Activated T-cell treated with anti-CD3 and anti-CD28 coated beads, Interleukin-2, amount 50 U/mL, for 72 hours (primary cell): Measurements from ENCODE around the gene GRHL3. TPM values are rescaled to one million over a fixed set of nuclear protein-coding genes. Genes with fewer than 3 reads are reported as not detected.
A peak's percentile ranks its signal among the peaks of the same experiment; 100 is the strongest.

ENCODE experiments used
- ATAC-seq, 2 donors: fragments of 150-1000 bp; cut with Tn5 transposase; replicated peaks in 1 of 2; 2 replicates each; pipeline ENCODE4 v1.10.0; 2021; ENCODE audit warnings: moderate library complexity in 2 of 2, mild to moderate bottlenecking in 1 of 2
- DNase-seq, 2 donors: peaks; one replicate each; pipeline ENCODE4 v3.0.0; 2021 to 2022; ENCODE audit warnings: mixed read lengths in 1 of 2
- H3K27ac Mint-ChIP-seq: one replicate; pipeline ENCODE4 v1.8.0; 2022; ENCODE audit warnings: mild to moderate bottlenecking, moderate library complexity, mixed read lengths
- H3K27me3 Mint-ChIP-seq: one replicate; pipeline ENCODE4 v1.8.0; 2022; ENCODE audit warnings: low read depth, mixed read lengths
- H3K36me3 Mint-ChIP-seq, 2 donors: one replicate each; pipeline ENCODE4 v1.8.0; 2022; ENCODE audit warnings: mixed read lengths in 2 of 2, mild to moderate bottlenecking in 1 of 2; ENCODE audit not compliant: insufficient read depth in 2 of 2
- H3K4me1 Mint-ChIP-seq: one replicate; pipeline ENCODE4 v1.8.0; 2022; ENCODE audit warnings: low read depth, mixed read lengths
- H3K4me3 Mint-ChIP-seq, 2 donors: one replicate each; pipeline ENCODE4 v1.8.0; 2022; ENCODE audit warnings: mild to moderate bottlenecking in 2 of 2, mixed read lengths in 2 of 2, moderate library complexity in 2 of 2
- H3K9me3 Mint-ChIP-seq, 2 donors: one replicate each; pipeline ENCODE4 v1.8.0; 2022; ENCODE audit warnings: mixed read lengths in 2 of 2
- total RNA-seq, 2 donors: library from RNA; stranded (reverse); gene quantifications; one replicate each; pipeline ENCODE4 v1.2.3, GENCODE V29; 2022

GRHL3 gene
- total RNA-seq, 2 donors from 2014 or later, result 0.28 to 2.0 TPM

DNA sequence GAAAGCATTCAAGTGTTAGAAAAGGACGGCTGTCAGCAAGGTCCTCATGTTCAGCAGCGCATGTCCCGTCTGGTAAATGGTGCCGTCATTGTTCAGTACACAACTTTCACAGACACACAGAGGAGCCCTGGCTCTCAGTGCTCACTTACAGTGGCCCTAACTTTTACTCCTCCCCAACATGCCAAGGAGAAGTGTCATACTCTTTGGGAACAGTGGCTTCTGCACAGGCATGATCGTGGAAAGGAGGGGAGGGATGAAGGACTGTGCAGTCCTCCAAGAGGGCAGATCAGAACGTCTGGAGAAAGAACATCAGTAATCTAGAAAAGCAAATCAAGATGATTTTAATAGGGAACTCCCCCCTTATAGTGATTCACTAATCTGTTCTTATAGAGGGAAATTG lies 3.8 kb upstream of the GRHL3 start:
- Mint-ChIP-seq H3K9me3 (no peaks in the 10 kb centered on the region), H3K4me1 (peaks cover 33% of the 10 kb centered on the region), H3K27me3 (peaks cover 53% of the 10 kb centered on the region), H3K4me3 (no peak overlapping the region), H3K36me3 (no peaks in the 10 kb centered on the region), H3K27ac (no peak overlapping the region)
- DNase-seq (no peak), ATAC-seq (no peak)

DNA sequence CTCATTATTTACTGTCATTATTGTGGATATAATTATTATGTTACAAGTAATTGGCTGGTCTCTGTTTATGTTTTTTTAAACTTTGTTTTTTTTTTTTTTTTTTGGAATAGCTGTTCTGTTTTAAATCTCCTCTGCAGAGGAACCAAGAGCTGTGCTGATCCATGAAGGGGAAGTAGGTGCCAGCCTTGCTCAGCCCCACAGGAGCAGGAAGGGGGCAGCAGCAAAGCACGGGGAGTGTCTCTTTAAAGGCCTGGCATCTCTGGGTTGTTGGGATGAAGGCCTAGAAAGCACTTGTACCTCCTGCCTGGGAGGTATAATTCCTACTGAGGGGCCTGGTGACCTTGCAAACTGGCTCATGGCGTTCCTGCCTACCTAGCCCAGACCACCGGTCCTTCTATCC lies 2.5 kb upstream of the GRHL3 start:
- H3K4me3 Mint-ChIP-seq, result no peak overlapping the region

DNA sequence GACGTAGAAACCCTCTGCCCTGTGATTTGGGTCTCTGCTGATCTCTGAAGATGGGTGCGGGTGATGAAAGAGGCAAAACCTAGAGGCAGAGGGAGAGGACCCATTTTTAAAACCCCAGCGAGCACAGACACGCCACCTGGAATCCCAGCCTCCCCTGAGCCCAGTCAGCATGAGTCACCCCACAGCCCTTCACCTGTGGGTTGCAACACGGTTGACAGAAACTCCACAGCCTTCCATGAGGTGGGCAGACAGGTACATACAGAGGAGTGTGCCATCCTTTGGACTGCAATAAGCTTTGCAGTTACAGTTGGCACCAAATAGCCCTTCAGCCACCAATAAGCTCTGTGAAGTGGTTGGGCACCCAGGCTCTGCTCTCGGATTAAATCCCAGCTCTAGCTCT lies 2.1 kb upstream of the GRHL3 start:
- H3K4me1 Mint-ChIP-seq, result peaks cover 49% of the 10 kb centered on the region
- H3K27ac Mint-ChIP-seq, result no peak overlapping the region
- H3K27me3 Mint-ChIP-seq, result peaks cover 65% of the 10 kb centered on the region
- DNase-seq (peak in 1 of 2 donors; percentile 17), ATAC-seq (no peak)
- no peak overlapping the region for H3K4me3 Mint-ChIP-seq
- no peaks in the 10 kb centered on the region for H3K9me3 Mint-ChIP-seq
- H3K36me3 Mint-ChIP-seq, result no peaks in the 10 kb centered on the region

More for the DNA sequence above, 2.5 kb upstream of the GRHL3 start:
- H3K27me3 Mint-ChIP-seq, result peaks cover 63% of the 10 kb centered on the region
- DNase-seq, result no peak
- no peak overlapping the region for H3K27ac Mint-ChIP-seq
- ATAC-seq, result no peak
- peaks cover 46% of the 10 kb centered on the region for H3K4me1 Mint-ChIP-seq
- H3K36me3 Mint-ChIP-seq, result no peaks in the 10 kb centered on the region
- H3K9me3 Mint-ChIP-seq, result no peaks in the 10 kb centered on the region

DNA sequence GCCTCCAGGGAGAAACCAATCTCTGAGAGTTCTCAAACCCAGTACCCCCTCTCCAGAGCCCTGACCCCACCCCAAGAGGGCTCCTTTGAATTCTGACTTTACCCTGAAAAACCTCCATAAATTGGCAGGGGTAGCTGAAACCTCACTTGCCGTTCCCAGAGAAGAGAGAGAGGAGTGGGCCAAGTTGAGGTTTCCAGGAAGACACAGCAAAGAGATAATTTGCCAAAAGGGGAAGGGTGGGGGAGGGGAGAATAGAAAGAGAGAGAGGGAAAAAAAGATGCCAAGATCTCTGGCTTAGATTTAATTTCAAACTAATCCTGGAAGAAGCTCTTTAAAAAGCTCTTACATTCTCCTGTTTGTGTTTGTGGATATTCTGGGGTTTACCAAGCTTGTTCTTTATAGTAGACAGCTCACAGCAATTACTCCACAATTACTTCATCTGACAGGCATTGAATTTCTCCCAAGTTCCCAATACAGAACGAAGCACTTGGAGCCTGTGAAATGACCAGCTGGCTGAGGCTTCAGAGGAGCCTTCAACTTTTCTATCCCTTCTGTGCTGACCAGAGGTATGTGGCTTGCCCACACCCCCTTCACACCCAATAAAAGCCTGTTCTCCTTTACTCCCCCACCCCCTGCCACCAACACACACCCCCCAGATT lies 1.1 kb upstream of the GRHL3 start:
- Mint-ChIP-seq H3K4me3 (no peak overlapping the region), H3K4me1 (peaks cover 53% of the 10 kb centered on the region), H3K9me3 (no peaks in the 10 kb centered on the region), H3K36me3 (no peaks in the 10 kb centered on the region), H3K27ac (no peak overlapping the region), H3K27me3 (peaks cover 73% of the 10 kb centered on the region)
- ATAC-seq (no peak), DNase-seq (no peak)

DNA sequence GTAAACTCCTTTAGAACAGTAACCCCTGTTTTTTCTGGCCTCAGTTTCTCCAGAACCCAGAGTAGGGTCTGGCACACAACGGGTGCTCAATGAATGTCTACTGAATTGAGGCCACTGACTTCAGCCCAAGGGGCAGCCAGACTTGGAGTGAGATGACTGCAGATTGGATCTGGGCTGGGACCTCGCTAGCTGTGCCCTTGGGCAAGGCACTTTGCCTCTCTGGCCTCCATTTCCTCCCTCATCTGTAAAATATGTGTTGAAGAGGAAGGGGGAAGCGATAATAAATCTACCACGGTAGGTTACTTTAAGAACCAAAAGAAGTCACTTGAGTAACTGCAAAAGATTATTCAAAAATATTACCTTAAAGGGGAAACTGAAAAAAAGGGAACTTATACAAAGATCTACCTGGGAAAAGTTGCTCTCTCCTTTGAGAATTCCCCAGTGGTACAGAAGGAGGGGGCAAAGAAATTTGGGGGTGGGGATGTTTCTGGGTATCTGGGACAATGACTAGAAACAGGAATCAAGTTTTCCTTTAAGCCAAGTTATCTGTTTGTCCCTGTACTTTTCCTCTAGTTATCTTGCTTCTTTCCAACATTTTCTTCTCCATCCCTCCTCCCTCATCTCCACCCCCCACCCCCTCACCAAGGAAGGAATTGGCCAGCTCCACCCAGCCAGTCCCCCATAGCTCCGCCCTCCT lies 394 bp upstream of the GRHL3 start:
- Mint-ChIP-seq H3K9me3 (no peaks in the 10 kb centered on the region), H3K4me3 (peak overlapping the region in 1 of 2 donors; percentile 79), H3K27me3 (peaks cover 80% of the 10 kb centered on the region)

DNA sequence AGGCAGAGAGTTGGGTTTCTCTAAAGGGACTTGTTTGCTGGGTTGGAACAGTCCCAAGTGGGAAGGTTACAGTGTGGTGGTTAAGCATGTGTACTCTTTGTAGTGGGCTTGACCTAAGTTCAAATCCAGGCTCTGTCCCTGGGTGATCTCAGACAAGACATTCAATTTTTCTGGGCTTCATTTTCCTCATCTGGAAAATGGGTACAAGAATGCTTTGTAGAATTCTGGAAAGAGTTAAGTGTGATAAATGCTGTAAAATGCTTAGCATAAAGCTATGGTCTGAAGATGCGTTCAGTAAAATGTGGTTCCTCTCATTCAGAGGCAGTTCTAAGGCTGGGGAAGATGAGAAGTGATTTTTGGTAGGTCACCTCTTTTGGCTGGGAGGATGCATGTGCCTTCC lies 805 bp downstream of the GRHL3 start:
- Mint-ChIP-seq H3K27me3 (peaks cover 82% of the 10 kb centered on the region), H3K4me3 (peak overlapping the region; percentile 53 to 79), H3K4me1 (peaks cover 53% of the 10 kb centered on the region), H3K27ac (no peak overlapping the region), H3K9me3 (no peaks in the 10 kb centered on the region), H3K36me3 (no peaks in the 10 kb centered on the region)
- DNase-seq (no peak), ATAC-seq (no peak)

More for the DNA sequence above, 394 bp upstream of the GRHL3 start:
- Mint-ChIP-seq H3K36me3 (no peaks in the 10 kb centered on the region), H3K4me1 (peaks cover 53% of the 10 kb centered on the region), H3K27ac (no peak overlapping the region)
- ATAC-seq (no peak), DNase-seq (no peak)

DNA sequence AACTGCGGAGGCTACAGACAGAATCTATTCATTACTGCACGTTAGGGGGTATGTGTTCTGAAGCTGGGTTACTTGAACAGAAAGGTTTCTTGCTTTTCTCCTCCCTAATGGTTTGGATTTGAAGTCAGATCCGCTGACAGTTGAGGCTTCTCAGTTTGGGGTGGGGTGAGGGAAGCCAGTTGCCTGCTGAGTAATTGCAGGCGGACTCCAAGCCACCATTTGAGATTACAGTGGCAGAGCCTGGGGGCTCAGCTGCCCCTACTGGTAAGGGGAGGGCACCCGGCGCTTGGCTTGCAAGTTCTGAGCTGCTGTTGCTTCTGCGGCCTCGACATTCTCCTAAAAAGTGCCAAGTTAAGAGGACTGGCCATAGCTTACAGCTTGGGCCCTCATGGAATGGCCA lies 2.0 kb downstream of the GRHL3 start:
- ATAC-seq (peak; percentile 20 to 33), DNase-seq (peak; percentile 28 to 49)
- Mint-ChIP-seq H3K4me1 (peaks cover 53% of the 10 kb centered on the region), H3K27ac (no peak overlapping the region), H3K9me3 (no peaks in the 10 kb centered on the region), H3K4me3 (peak overlapping the region; percentile 93 to 94), H3K36me3 (no peaks in the 10 kb centered on the region), H3K27me3 (peaks cover 83% of the 10 kb centered on the region)

DNA sequence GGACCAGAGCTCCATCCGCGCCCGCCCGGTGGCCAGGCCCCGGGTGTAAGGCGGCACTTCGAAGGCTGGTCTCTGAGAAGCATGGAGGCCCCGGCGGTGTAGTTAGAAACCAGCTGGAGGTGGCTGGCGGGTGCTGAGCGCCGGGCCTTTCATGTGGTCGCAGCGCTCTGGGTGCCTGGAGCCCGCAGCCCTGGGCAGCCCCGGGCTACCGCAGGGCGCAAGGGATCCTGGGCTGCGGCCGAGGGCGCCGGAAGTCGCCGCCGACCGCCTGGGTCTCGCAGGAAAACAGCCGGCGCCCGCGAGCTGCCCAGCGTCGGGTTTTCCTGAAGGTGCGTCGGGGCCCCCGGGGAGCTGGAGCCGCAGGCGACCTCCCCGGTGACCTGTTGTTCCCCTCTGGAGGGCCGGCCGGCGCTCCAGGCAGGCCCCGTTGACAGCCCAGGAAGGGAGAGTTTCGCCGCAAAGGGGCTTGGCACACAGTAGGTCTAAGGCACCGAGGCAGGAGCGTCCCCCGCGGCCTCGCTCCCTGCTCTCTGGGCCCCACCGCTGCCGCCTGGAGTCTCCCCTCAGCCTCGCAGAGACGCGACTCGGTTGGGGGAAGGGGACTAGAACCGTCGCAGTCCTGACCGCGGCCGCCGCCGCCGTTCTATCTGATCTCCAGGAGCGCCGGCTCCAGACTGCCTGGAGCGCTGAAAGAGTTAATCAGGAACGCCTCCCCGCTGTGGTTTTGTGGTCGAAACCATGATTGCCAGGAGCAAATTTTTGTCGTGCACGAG lies 2.7 kb downstream of the GRHL3 start:
- peak; percentile 86 to 87 for DNase-seq
- ATAC-seq, result peak; percentile 86 to 94
- H3K4me1 Mint-ChIP-seq, result peaks cover 53% of the 10 kb centered on the region
- no peaks in the 10 kb centered on the region for H3K9me3 Mint-ChIP-seq
- peak overlapping the region; percentile 93 to 94 for H3K4me3 Mint-ChIP-seq
- no peak overlapping the region for H3K27ac Mint-ChIP-seq
- no peaks in the 10 kb centered on the region for H3K36me3 Mint-ChIP-seq
- peaks cover 84% of the 10 kb centered on the region for H3K27me3 Mint-ChIP-seq

DNA sequence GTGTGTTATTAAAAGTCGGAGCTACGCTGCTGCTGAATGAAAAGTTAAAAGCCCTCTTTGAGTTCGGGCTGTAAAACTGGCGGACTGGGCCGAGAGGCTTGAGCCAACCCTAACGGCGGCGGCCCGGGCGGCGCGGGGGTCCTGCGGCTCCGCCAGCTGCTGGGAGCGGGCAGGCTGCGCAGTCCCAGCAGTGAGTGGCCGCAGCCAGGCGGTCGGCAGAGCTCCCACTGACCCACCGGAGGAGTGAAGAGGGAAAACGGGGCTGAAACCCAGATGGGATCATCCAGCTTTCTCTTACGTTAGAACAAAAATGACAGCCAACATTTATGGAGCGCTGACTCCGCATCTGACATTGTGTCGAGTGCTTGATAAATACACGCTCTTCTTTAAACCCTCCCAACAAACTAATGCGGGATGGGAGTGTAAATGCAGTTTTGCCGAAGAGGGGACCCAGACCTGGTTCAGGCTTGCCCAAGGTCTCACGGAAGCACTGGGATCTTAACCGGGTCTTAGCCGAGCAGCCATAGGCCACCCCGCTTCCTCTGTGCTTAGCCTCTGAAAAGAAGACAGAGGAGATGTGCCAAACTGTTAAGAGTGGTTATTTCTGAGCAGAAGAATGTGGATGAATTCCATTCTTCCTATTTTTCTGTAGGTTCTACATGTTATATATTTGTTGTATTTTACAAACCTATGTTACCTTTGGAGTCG lies 3.5 kb downstream of the GRHL3 start:
- no peaks in the 10 kb centered on the region for H3K9me3 Mint-ChIP-seq
- no peaks in the 10 kb centered on the region for H3K36me3 Mint-ChIP-seq
- DNase-seq (no peak), ATAC-seq (no peak)
- no peak overlapping the region for H3K27ac Mint-ChIP-seq
- H3K4me1 Mint-ChIP-seq, result peaks cover 48% of the 10 kb centered on the region
- H3K4me3 Mint-ChIP-seq, result peak overlapping the region; percentile 93 to 94
- peaks cover 86% of the 10 kb centered on the region for H3K27me3 Mint-ChIP-seq

DNA sequence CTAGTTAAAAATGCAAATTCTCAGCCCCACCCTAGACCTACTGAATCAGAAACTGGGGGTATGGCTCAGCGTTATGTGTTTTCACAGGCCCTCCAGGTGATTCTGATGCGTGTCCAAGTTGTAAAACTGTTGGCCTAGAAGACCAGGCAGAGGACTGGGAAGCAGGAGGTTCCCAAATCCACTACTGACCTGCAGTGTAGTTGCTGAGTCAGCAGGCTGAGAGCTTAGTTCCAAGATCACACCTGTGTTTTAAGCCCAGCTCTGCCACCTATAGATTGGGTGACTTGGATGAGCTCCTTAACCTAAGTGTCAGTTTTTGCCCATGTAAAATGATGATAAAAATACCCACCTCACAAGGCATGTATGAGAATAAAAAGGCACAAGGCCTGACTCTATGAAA lies 4.1 kb downstream of the GRHL3 start:
- no peak for DNase-seq
- H3K4me3 Mint-ChIP-seq, result no peak overlapping the region
- no peak for ATAC-seq
- peaks cover 86% of the 10 kb centered on the region for H3K27me3 Mint-ChIP-seq
- no peaks in the 10 kb centered on the region for H3K36me3 Mint-ChIP-seq
- H3K9me3 Mint-ChIP-seq, result no peaks in the 10 kb centered on the region
- H3K27ac Mint-ChIP-seq, result no peak overlapping the region
- peaks cover 41% of the 10 kb centered on the region for H3K4me1 Mint-ChIP-seq

DNA sequence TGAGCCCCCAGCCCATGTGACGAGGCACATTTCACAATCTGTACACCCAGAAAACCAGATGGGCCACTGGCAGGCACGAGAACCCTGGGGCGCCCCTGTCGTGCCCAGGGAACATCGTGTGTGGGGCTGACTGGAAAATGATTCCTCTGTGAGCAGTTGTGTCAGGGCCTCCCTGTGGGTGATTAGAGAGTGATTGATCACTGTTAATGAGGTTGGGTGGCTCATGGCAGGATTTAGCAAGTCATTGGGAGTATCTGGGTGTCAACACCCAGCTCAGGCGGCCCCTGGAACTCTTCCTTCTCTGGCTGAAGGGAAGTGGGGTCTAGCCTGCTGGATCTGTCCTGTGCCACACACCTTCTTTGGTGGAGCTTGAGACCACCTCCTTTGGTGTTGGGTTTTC lies 5.7 kb downstream of the GRHL3 start:
- Mint-ChIP-seq H3K27ac (no peak overlapping the region), H3K4me1 (peaks cover 25% of the 10 kb centered on the region), H3K9me3 (no peaks in the 10 kb centered on the region), H3K36me3 (no peaks in the 10 kb centered on the region), H3K27me3 (peaks cover 80% of the 10 kb centered on the region), H3K4me3 (no peak overlapping the region)
- DNase-seq (no peak), ATAC-seq (no peak)

DNA sequence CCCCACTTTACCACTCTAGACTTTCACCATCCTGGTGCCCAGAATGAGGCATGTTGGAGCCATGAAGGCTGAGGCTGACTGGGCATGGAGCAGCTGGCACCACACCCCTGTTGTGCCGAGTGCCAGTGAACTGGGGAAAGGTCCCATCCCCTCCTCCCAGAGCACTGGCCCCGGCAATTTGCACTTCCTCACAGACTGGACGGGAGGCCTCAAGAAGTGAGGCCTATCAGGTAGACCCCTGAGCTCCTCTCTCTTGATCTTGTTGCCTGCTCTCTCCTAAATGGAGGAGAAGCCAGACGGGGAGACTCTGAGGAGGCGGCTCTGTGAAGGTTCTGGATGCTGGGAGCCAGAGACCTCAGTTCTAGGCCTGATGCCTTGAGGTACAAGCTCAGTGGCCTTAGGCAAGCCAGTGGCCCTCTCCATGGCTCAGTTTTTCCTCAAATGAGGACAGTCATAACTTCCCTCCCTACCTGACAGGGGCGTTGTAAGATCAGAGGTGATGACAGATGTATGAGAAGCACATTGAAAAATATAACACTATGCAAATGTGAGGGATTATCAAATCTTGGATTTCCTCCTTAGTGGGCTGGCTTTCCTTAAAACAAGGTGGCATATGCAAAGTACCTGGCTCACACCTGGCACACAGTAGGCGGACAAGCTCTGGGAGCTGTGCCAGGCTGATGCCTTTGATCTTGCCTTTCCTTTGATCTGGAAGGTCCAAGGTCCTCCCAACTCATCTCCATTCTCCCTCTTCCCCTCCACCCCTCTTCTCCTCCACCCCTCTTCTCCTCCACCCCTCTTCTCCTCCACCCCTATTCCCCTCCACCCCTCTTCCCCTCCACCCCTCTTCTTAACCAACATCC lies 6.7 kb downstream of the GRHL3 start:
- Mint-ChIP-seq H3K4me3 (no peak overlapping the region), H3K27ac (no peak overlapping the region), H3K9me3 (no peaks in the 10 kb centered on the region), H3K36me3 (no peaks in the 10 kb centered on the region), H3K27me3 (peaks cover 77% of the 10 kb centered on the region), H3K4me1 (peaks cover 16% of the 10 kb centered on the region)
- DNase-seq (no peak), ATAC-seq (no peak)
